GM12891 (cell line): ENCODE measurements around the gene MYCBP2.

Experiments used
- POLR2A ChIP-seq: IDR thresholded peaks from 2 replicates; pipeline ENCODE4 v1.6.1; 2011; ENCODE audit warnings: low read depth, low read length, control low read depth
- POLR2AphosphoS5 ChIP-seq: IDR thresholded peaks from 2 replicates; pipeline ENCODE4 v1.6.1; 2011; ENCODE audit warnings: low read depth, low read length, control low read depth

GRCh38 chr13:77013853-77014542 lies 312.9 kb downstream of the MYCBP2 start:
- TF ChIP-seq POLR2AphosphoS5 (no peak), POLR2A (no peak)
